ENCODE measurements around the gene OGT. TPM values are rescaled to one million over a fixed set of nuclear protein-coding genes. Genes with fewer than 3 reads are reported as not detected.
"Not testable (repeated sequence)": the region's sequence is repeated elsewhere in the genome, so short reads cannot be mapped to it uniquely, and the experiment has no call there.

OGT gene
- total RNA-seq, 1 experiment from 2014 or later, result 159 TPM

DNA sequence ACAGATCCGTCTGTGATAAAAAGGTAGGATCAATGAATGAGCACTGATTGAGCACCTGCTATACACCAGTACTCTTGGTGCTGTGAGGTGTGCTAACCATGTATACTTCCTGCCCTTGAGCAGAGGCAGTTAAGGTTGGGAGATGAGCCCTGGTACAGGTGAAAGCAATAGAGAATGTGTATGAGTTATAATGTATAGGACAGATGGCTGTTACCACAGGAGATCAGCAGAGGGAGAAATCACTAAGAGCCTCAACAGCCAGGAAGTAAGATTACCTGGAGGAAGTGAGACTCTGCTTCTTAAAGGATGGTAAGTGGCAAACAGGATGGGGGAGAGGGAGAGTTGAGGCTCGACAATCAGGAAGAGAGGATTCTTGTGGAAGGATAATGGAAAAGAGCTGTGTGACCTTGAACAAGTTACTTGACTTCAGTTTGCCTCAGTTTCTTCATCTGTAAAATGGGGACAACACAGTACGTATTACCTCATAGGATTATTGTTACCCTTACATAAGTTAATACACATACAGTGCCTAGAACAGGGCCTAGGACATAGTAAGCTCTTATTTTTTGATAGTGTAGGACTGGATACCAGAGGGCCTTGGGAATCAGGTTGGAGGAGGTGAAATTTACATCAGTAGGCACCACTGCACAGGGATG lies 76.3 kb downstream of the OGT start:
- CTCF ChIA-PET, result no interaction called here
- no peaks in the 10 kb centered on the region for H4K20me1 ChIP-seq (ENCODE audit: insufficient read depth)

DNA sequence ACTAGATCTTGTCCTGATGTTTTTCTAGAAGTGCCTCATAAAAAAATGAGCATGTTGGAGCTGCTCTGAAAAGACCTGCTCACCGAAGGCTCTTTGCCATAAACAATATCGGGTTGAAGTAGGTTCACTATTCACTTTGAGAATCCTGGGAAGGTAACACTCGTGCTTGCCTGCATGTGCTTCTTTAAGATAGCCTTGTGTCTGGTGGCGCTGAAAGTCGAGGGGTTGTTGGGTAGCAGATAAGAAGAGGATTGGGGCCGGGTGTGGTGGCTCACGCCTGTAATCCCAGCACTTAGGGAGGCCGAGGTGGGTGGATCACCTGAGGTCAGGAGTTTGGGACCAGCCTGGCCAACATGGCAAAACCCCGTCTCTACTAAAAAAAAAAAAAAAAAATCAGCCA lies 78.8 kb downstream of the OGT start:
- CTCF ChIA-PET; H3F3A ChIP-seq (ENCODE audit: insufficient read depth, low read depth); intact Hi-C loops (cut with micrococcal nuclease; ENCODE audit: unreplicated experiment); H3K9me2 ChIP-seq (ENCODE audit: insufficient read depth); BruUV-seq (replicated peaks); H3K4me3 ChIP-seq; H3K9me3 ChIP-seq (ENCODE audit: insufficient read depth, low read depth); H2AFZ ChIP-seq; POLR2A ChIA-PET (ENCODE audit: unreplicated experiment); H3K79me2 ChIP-seq (ENCODE audit: low read depth); DNase-seq; H3K4me1 ChIP-seq (replicated peaks; ENCODE audit: insufficient read depth); H3K4me2 ChIP-seq; H3K36me3 ChIP-seq (ENCODE audit: low read depth); H4K20me1 ChIP-seq (ENCODE audit: insufficient read depth); H3K27me3 ChIP-seq (ENCODE audit: insufficient read depth, low read depth); H3K27ac ChIP-seq: not testable (repeated sequence)

More for the DNA sequence above, 76.3 kb downstream of the OGT start:
- Histone ChIP-seq H3K27ac (no peak overlapping the region), H3K4me1 (replicated peaks; ENCODE audit: insufficient read depth) (no peaks in the 10 kb centered on the region), H3K4me3 (no peak overlapping the region), H3K36me3 (ENCODE audit: low read depth) (no peaks in the 10 kb centered on the region), H3K27me3 (ENCODE audit: insufficient read depth, low read depth) (no peaks in the 10 kb centered on the region), H3K79me2 (ENCODE audit: low read depth) (no peaks in the 10 kb centered on the region), H3K9me3 (ENCODE audit: insufficient read depth, low read depth) (no peaks in the 10 kb centered on the region), H3F3A (ENCODE audit: insufficient read depth, low read depth) (no peaks in the 10 kb centered on the region), H3K9me2 (ENCODE audit: insufficient read depth) (no peaks in the 10 kb centered on the region), H3K4me2 (no peak overlapping the region), H2AFZ (no peak overlapping the region)
- POLR2A ChIA-PET (ENCODE audit: unreplicated experiment), result no interaction called here
- no peak for DNase-seq
- BruUV-seq (replicated peaks), result no TSS peak
- TF ChIP-seq EZH2 (IDR thresholded peaks at IDR 0.05; ENCODE audit: low read depth), result no peak
- TF ChIP-seq, protein P1, sequence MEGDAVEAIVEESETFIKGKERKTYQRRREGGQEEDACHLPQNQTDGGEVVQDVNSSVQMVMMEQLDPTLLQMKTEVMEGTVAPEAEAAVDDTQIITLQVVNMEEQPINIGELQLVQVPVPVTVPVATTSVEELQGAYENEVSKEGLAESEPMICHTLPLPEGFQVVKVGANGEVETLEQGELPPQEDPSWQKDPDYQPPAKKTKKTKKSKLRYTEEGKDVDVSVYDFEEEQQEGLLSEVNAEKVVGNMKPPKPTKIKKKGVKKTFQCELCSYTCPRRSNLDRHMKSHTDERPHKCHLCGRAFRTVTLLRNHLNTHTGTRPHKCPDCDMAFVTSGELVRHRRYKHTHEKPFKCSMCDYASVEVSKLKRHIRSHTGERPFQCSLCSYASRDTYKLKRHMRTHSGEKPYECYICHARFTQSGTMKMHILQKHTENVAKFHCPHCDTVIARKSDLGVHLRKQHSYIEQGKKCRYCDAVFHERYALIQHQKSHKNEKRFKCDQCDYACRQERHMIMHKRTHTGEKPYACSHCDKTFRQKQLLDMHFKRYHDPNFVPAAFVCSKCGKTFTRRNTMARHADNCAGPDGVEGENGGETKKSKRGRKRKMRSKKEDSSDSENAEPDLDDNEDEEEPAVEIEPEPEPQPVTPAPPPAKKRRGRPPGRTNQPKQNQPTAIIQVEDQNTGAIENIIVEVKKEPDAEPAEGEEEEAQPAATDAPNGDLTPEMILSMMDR (conservative IDR thresholded peaks at IDR 0.05), result no peak
- intact Hi-C loops (cut with micrococcal nuclease; ENCODE audit: unreplicated experiment), result no loop called here

DNA sequence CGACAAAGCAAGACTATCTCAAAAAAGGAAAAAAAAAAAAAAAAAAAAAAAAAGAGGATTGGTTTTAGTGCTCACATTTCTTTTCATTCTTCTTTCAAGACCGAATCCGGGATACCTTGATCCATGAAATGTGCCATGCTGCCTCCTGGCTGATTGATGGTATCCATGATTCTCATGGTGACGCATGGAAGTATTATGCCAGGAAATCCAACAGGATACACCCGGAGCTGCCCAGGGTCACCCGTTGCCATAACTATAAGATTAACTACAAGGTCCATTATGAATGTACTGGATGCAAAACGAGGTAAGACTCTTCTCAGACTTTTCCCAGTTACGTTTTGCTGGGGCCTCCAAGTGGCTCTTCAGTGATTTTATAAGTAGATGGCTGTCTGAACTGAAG lies 79.4 kb downstream of the OGT start:
- no peaks in the 10 kb centered on the region for H3F3A ChIP-seq (ENCODE audit: insufficient read depth, low read depth)
- H3K9me3 ChIP-seq (ENCODE audit: insufficient read depth, low read depth), result no peaks in the 10 kb centered on the region
- no peaks in the 10 kb centered on the region for H3K36me3 ChIP-seq (ENCODE audit: low read depth)
- no peak overlapping the region for H3K4me3 ChIP-seq
- no peak for TF ChIP-seq EZH2 (IDR thresholded peaks at IDR 0.05; ENCODE audit: low read depth)
- intact Hi-C loops (cut with micrococcal nuclease; ENCODE audit: unreplicated experiment), result no loop called here
- no peak for DNase-seq
- no peak overlapping the region for H3K4me2 ChIP-seq
- H3K79me2 ChIP-seq (ENCODE audit: low read depth), result no peaks in the 10 kb centered on the region
- no TSS peak for BruUV-seq (replicated peaks)
- no peaks in the 10 kb centered on the region for H4K20me1 ChIP-seq (ENCODE audit: insufficient read depth)
- no peak overlapping the region for H3K27ac ChIP-seq
- ChIA-PET CTCF (no interaction called here), POLR2A (ENCODE audit: unreplicated experiment) (no interaction called here)
- no peaks in the 10 kb centered on the region for H3K27me3 ChIP-seq (ENCODE audit: insufficient read depth, low read depth)
- H3K4me1 ChIP-seq (replicated peaks; ENCODE audit: insufficient read depth), result no peaks in the 10 kb centered on the region
- H3K9me2 ChIP-seq (ENCODE audit: insufficient read depth), result no peaks in the 10 kb centered on the region
- no peak overlapping the region for H2AFZ ChIP-seq

DNA sequence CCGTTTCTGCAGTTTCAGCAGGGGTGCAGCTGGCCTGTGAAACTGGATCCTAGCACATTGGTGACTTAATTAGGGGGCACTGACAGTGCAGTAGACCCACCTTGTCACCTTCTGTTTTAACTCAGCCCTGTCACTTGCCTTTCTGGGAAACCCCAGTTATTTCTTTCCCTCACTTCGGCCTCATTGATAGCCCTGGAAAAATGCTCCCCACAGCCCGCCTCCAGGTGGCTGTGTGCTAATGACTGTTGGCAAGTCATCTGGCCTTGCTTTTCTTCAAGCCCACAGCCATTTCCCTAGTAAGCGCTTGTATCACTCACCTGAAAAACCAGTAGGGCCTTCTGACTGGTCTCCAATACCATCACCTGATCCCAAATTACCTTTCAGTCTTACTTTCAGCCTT lies 82.2 kb downstream of the OGT start:
- CTCF ChIA-PET, result no interaction called here
- H3K36me3 ChIP-seq (ENCODE audit: low read depth), result no peaks in the 10 kb centered on the region
- no TSS peak for BruUV-seq (replicated peaks)
- H3K27me3 ChIP-seq (ENCODE audit: insufficient read depth, low read depth), result no peaks in the 10 kb centered on the region
- H3F3A ChIP-seq (ENCODE audit: insufficient read depth, low read depth), result no peaks in the 10 kb centered on the region
- H3K4me3 ChIP-seq, result no peak overlapping the region
- no peaks in the 10 kb centered on the region for H3K9me3 ChIP-seq (ENCODE audit: insufficient read depth, low read depth)
- H2AFZ ChIP-seq, result no peak overlapping the region
- H3K9me2 ChIP-seq (ENCODE audit: insufficient read depth), result no peaks in the 10 kb centered on the region
- H4K20me1 ChIP-seq (ENCODE audit: insufficient read depth), result no peaks in the 10 kb centered on the region
- H3K4me1 ChIP-seq (replicated peaks; ENCODE audit: insufficient read depth), result no peaks in the 10 kb centered on the region
- H3K27ac ChIP-seq, result no peak overlapping the region
- no peak for DNase-seq
- no peaks in the 10 kb centered on the region for H3K79me2 ChIP-seq (ENCODE audit: low read depth)
- TF ChIP-seq, protein P1 (conservative IDR thresholded peaks at IDR 0.05), result no peak
- TF ChIP-seq EZH2 (IDR thresholded peaks at IDR 0.05; ENCODE audit: low read depth), result no peak
- POLR2A ChIA-PET (ENCODE audit: unreplicated experiment), result interaction anchor here (0.6 kb wide), 1 partner anchor 121 kb away, joined by 4 read pairs; no protein-coding TSS in a partner anchor
- intact Hi-C loops (cut with micrococcal nuclease; ENCODE audit: unreplicated experiment), result no loop called here
- H3K4me2 ChIP-seq, result no peak overlapping the region
